Measurements from ENCODE around the gene MRAS. TPM values are rescaled to one million over a fixed set of nuclear protein-coding genes. Genes with fewer than 3 reads are reported as not detected.

MRAS gene
- total and polyA plus RNA-seq, 8 donors, result 2.3 to 12.6 (median 4.7) TPM

DNA sequence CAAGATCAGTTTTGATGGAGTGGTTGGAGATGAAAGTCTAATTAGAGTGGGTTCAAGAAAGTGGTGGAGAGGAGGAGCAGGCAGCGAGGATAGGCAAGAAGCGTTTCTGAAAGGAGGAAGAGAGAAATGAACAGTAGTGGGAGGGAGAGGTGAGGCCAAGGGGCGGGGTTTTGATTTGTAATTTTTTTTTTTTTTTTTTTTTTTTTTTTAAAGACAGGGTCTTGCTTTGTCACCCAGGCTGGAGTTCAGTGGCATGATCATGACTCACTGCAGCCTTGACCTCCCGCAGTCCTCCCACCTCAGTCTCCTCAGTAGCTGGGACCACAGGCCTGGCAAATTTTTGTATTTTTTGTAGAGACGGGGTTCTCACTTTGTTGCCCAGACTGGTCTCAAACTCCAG is 36.6 kb downstream of the MRAS start:
- TF ChIP-seq, protein P1, sequence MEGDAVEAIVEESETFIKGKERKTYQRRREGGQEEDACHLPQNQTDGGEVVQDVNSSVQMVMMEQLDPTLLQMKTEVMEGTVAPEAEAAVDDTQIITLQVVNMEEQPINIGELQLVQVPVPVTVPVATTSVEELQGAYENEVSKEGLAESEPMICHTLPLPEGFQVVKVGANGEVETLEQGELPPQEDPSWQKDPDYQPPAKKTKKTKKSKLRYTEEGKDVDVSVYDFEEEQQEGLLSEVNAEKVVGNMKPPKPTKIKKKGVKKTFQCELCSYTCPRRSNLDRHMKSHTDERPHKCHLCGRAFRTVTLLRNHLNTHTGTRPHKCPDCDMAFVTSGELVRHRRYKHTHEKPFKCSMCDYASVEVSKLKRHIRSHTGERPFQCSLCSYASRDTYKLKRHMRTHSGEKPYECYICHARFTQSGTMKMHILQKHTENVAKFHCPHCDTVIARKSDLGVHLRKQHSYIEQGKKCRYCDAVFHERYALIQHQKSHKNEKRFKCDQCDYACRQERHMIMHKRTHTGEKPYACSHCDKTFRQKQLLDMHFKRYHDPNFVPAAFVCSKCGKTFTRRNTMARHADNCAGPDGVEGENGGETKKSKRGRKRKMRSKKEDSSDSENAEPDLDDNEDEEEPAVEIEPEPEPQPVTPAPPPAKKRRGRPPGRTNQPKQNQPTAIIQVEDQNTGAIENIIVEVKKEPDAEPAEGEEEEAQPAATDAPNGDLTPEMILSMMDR (IDR thresholded peaks at IDR 0.05), result no peak
- ATAC-seq, result no peak
- no peaks in the 10 kb centered on the region for H3K4me1 ChIP-seq
- WGBS, 2 donors, result 96 to 98% methylated on average over 5 of the region's 5 CpGs
- intact Hi-C loops (cut with DNase I), result no loop called here
- no peak overlapping the region for H3K4me3 ChIP-seq
- no peak overlapping the region for H3K27ac ChIP-seq
- no peak for DNase-seq
- H3K36me3 ChIP-seq, result no peaks in the 10 kb centered on the region
- H3K9me3 ChIP-seq, result no peaks in the 10 kb centered on the region
- H3K27me3 ChIP-seq, result no peaks in the 10 kb centered on the region
- FAIRE-seq, result no peak

DNA sequence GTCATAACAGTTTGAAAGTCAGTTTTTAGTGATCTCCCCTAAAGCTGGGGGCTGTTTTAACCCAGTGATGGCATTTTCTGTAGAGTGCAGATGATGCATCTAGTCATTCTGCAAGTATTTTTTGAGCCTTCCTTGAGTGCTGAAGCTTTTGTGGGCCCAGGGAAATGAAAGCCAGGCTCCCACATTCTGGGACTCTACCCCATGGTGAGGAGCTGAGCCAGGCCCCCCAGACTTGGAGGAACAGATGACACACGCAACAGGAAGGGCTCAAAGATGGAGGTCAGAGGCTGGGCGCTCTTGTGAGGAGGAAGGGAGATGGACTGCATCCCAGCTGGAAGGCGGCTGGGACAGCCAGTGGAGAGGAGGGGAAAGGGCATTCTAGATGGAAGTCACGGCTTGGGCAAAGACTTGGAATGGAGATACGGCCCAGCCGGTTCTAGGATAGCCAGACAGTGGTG is 40.8 kb downstream of the MRAS start:
- no peaks in the 10 kb centered on the region for H3K27me3 ChIP-seq
- DNase-seq, result no peak
- peak overlapping the region in 1 of 4 donors; percentile 59 for H3K27ac ChIP-seq
- H3K36me3 ChIP-seq, result no peaks in the 10 kb centered on the region
- TF ChIP-seq, protein P1 (IDR thresholded peaks at IDR 0.05), result no peak
- intact Hi-C loops (cut with DNase I), result no loop called here
- no peaks in the 10 kb centered on the region for H3K9me3 ChIP-seq
- no peaks in the 10 kb centered on the region for H3K4me1 ChIP-seq
- peak in 1 of 4 donors; percentile 15 for ATAC-seq
- WGBS, 2 donors, result 89 to 92% methylated on average over 6 of the region's 6 CpGs
- FAIRE-seq, result no peak
- no peak overlapping the region for H3K4me3 ChIP-seq

DNA sequence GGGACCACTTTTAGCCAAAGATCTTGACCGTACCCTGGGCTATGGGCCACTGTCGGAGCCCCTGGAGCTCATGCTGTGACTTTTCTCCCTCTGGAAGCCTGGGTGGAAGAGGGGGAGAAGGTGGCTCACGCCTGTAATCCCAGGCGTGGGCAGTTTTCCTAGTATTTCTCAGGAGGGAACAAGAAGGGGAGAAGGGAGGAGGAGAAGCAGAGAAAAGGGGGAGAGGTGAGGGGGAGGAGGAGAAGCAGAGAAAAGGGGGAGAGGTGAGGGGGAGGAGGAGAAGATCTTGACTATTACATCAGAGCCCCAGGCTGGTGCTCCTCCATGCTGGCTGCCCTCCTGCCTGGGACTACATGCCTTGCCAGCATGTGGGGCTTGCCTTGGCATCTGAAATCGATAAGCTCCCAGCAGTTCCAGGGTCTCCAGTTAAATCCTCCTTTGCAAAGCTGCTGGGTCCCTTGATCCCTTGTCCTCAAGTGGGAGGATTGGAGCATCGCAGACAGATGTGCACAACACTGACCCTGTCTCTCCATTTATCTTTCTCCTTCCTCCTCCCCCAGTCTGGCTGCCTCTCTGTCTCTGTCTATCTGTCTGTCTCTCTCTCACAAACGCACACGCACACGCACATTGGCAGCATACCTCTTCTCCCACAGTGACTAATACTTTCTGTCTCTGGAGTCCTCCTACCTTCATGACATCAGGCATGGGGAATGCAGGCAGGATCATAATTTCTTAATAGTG is 41.6 kb downstream of the MRAS start:
- Histone ChIP-seq H3K27ac (peak overlapping the region in 2 of 4 donors; percentile 59 to 65), H3K4me3 (no peak overlapping the region), H3K27me3 (no peaks in the 10 kb centered on the region), H3K36me3 (no peaks in the 10 kb centered on the region), H3K9me3 (no peaks in the 10 kb centered on the region), H3K4me1 (no peaks in the 10 kb centered on the region)
- ATAC-seq, result peak; percentile 56 to 91 (median 83)
- TF ChIP-seq, protein P1 (IDR thresholded peaks at IDR 0.05), result no peak
- FAIRE-seq, result no peak
- WGBS, 2 donors, result 69 to 72% methylated on average over 9 of the region's 9 CpGs
- DNase-seq, result peak in 2 of 6 donors; percentile 13 to 27
- intact Hi-C loops (cut with DNase I), result no loop called here

DNA sequence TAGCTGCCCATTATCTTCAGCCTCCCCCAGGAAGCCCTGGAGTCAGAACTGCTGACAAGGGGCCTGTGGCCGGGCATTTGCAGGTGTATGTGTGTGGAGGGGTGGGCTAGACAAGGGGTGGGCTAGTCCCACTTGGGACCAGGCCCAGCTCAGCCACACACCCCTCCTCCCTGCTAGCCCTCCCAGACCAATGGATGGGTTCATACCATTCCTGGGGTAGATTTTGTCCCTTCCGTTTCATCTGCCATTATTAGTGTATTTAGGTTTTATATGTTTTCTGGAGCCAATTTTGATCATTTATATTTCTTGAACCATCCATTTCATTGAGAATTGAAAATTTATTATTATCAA is 42.2 kb downstream of the MRAS start:
- Histone ChIP-seq H3K27me3 (no peaks in the 10 kb centered on the region), H3K27ac (peak overlapping the region in 2 of 4 donors; percentile 27 to 59), H3K4me1 (no peaks in the 10 kb centered on the region), H3K9me3 (no peaks in the 10 kb centered on the region), H3K36me3 (no peaks in the 10 kb centered on the region), H3K4me3 (no peak overlapping the region)
- intact Hi-C loops (cut with DNase I), result no loop called here
- ATAC-seq, result no peak
- 71 to 85% methylated on average over 2 of the region's 2 CpGs for WGBS, 2 donors
- no peak for DNase-seq
- TF ChIP-seq, protein P1 (IDR thresholded peaks at IDR 0.05), result no peak
- FAIRE-seq, result no peak

GRCh38 chr3:138394156-138394555 is 45.8 kb downstream of the MRAS start:
- Histone ChIP-seq H3K9me3 (no peaks in the 10 kb centered on the region), H3K4me1 (peaks cover 0 to 4% (median 0%) of the 10 kb centered on the region in 3 donors), H3K27ac (no peak overlapping the region), H3K27me3 (no peaks in the 10 kb centered on the region), H3K36me3 (no peaks in the 10 kb centered on the region), H3K4me3 (no peak overlapping the region)
- ATAC-seq (no peak), FAIRE-seq (no peak), DNase-seq (no peak)
- TF ChIP-seq, protein P1 (IDR thresholded peaks at IDR 0.05), result no peak
- intact Hi-C loops (cut with DNase I), result no loop called here
- 94 to 95% methylated on average over 4 of the region's 4 CpGs for WGBS, 2 donors
